K562 (cell line): ENCODE measurements around the gene LPIN1. TPM values are rescaled to one million over a fixed set of nuclear protein-coding genes. Genes with fewer than 3 reads are reported as not detected.
A peak's percentile ranks its signal among the peaks of the same experiment; 100 is the strongest.

Source experiments
- ATAC-seq: fragments of 200-7000 bp; cut with Tn5 transposase; 3 replicates; pipeline ENCODE4 v1.9.1; 2020; ENCODE audit warnings: moderate library complexity
- BruUV-seq: library from RNA; stranded (reverse); fragments of 400-500 nt; replicated peaks from 2 replicates; lab custom pipeline; 2021; lab: Mats Ljungman, UMichigan
- CTCF ChIA-PET: fragments of 300-600 bp; formaldehyde crosslinking; extraction: SDS; loops from one replicate; lab custom pipeline; 2021; ENCODE audit warnings: low intra/inter-chr PET ratio; lab: Yijun Ruan, JAX
- POLR2A ChIA-PET: fragments of 300-600, 350-650 bp; sonication (Branson Sonifier 250); formaldehyde crosslinking; extraction: SDS; loops from one replicate; lab custom pipeline; 2021; ENCODE audit warnings: antibody characterized with exemption, inconsistent platforms; lab: Yijun Ruan, JAX
- DNase-seq, 4 experiments: peaks; one replicate each; pipeline versions ENCODE4 v3.0.0 to v3.0.0-alpha.2; 2011 to 2018; ENCODE audit warnings: low spot score in 3 of 4, mixed read lengths in 3 of 4; ENCODE audit errors: extremely low read depth in 1 of 4
- FAIRE-seq: peaks from 2 replicates; lab custom pipeline; 2011; peaks lifted over from hg19 to GRCh38; lab: Jason Lieb, UNC
- H2AFZ ChIP-seq: 2 replicates; pipeline ENCODE4 v1.6.0; 2011; ENCODE audit warnings: low read depth, low read length, control low read depth, inconsistent platforms
- H3K27ac ChIP-seq: fragments of 200-600 bp; 3 replicates; pipeline ENCODE4 v1.8.0; 2011; ENCODE audit warnings: low read depth, mild to moderate bottlenecking, control low read depth, inconsistent platforms, low read length, moderate library complexity, mixed read lengths; ENCODE audit errors: extremely low read depth
- H3K27me3 ChIP-seq, 2 experiments: fragments of 300-600 bp in 1 of 2; 2 replicates in 1 of 2; 3 replicates in 1 of 2; pipeline versions ENCODE4 v1.6.0 to v1.8.0; 2011; ENCODE audit warnings: inconsistent platforms in 2 of 2, low read length in 2 of 2, mild to moderate bottlenecking in 1 of 2, mixed read lengths in 1 of 2, moderate library complexity in 1 of 2; ENCODE audit not compliant: control insufficient read depth in 2 of 2, insufficient read depth in 2 of 2
- H3K36me3 ChIP-seq: fragments of 300-600 bp; 3 replicates; pipeline ENCODE4 v1.8.0; 2011; ENCODE audit warnings: mild to moderate bottlenecking, low read length, inconsistent platforms; ENCODE audit not compliant: control insufficient read depth, insufficient read depth
- H3K4me1 ChIP-seq, 2 experiments: fragments of 200-600 bp in 1 of 2; replicated peaks in 1 of 2; 2 replicates in 1 of 2; 3 replicates in 1 of 2; pipeline versions ENCODE4 v1.5.1 to v1.8.0; 2011; ENCODE audit warnings: inconsistent platforms in 2 of 2, low read length in 2 of 2, mild to moderate bottlenecking in 1 of 2, mixed read lengths in 1 of 2, moderate library complexity in 1 of 2; ENCODE audit not compliant: control insufficient read depth in 2 of 2, insufficient read depth in 2 of 2
- H3K4me2 ChIP-seq: 2 replicates; pipeline ENCODE4 v1.6.1; 2011; ENCODE audit warnings: low read length, control low read depth, inconsistent platforms, mixed read lengths; ENCODE audit not compliant: insufficient read depth
- H3K4me3 ChIP-seq: fragments of 200-600 bp; sonication (generic), shearing (Covaris generic); 2 replicates; pipeline ENCODE4 v1.5.1; 2016; ENCODE audit warnings: control low read depth, inconsistent platforms
- H3K79me2 ChIP-seq: fragments of 200-600 bp; 3 replicates; pipeline ENCODE4 v1.8.0; 2011; ENCODE audit warnings: low read length, inconsistent platforms; ENCODE audit not compliant: control insufficient read depth, insufficient read depth
- H3K9ac ChIP-seq, 2 experiments: 2 replicates each; pipeline versions ENCODE4 v1.6.0 to v1.6.1; 2011; ENCODE audit warnings: low read depth in 2 of 2, low read length in 2 of 2, control low read depth in 1 of 2, inconsistent platforms in 1 of 2, mild to moderate bottlenecking in 1 of 2, mixed read lengths in 1 of 2; ENCODE audit not compliant: insufficient read depth in 1 of 2
- H3K9me1 ChIP-seq: one replicate; pipeline ENCODE4 v1.6.0; 2011; ENCODE audit warnings: inconsistent platforms, mild to moderate bottlenecking, low read length, moderate library complexity; ENCODE audit not compliant: control insufficient read depth, insufficient read depth
- H3K9me3 ChIP-seq: replicated peaks from 2 replicates; pipeline ENCODE4 v1.5.1; 2011; ENCODE audit warnings: low read depth, low read length, inconsistent platforms; ENCODE audit not compliant: control insufficient read depth, insufficient read depth
- H4K20me1 ChIP-seq: replicated peaks from 2 replicates; pipeline ENCODE4 v1.6.1; 2011; ENCODE audit warnings: low read length, inconsistent platforms, mixed read lengths; ENCODE audit not compliant: control insufficient read depth, insufficient read depth
- SMAD2 ChIP-seq: fragments of 150-350 bp; IDR thresholded peaks from 2 replicates; pipeline ENCODE4 v1.6.1; 2014; ENCODE audit warnings: low read depth, mild to moderate bottlenecking, low read length
- ZBTB17 ChIP-seq: fragments of 450-650 bp; formaldehyde crosslinking; IDR thresholded peaks from 2 replicates; pipeline ENCODE4 v1.4.0; 2020; ENCODE audit warnings: mild to moderate bottlenecking
- WGBS: fragments of 100-300 bp; shearing (Covaris generic); methylation state at CpG from one replicate; pipeline ENCODE4 v1.1.6; 2016; ENCODE audit warnings: low coverage, mixed read lengths; ENCODE audit not compliant: insufficient coverage; ENCODE audit errors: missing lambda C conversion rate; 5-methylcytosine and 5-hydroxymethylcytosine counted together
- in situ Hi-C: fragments of 300-500 bp; cut with MboI; formaldehyde crosslinking; loops from 4 replicates; pipeline ENCODE4 v1.15.0; 2018; ENCODE audit warnings: inconsistent platforms, mixed read lengths
- intact Hi-C: fragments of 100-400 bp; cut with micrococcal nuclease; formaldehyde crosslinking; loops from 2 replicates; pipeline ENCODE4 v1.14.2; 2022
- polyA plus RNA-seq, 8 experiments: library from polyadenylated mRNA; depleted of rRNA in 4 of 8; stranded (reverse) in 5 of 8; unstranded in 3 of 8; fragments of >200 nt; fragmentation: Nextera tagmentation in 2 of 8; fragmentation: Illumina TruSeq in 1 of 8; extraction: Ambion mirVana in 2 of 8; extraction: Trizol in 1 of 8; gene quantifications; 2 replicates each; pipeline versions ENCODE4 v1.2.1 to v1.2.3, GENCODE V29; 2011 to 2014; ENCODE audit warnings: inconsistent platforms in 1 of 8, missing spikeins in 1 of 8
- total RNA-seq, 7 experiments: library from RNA; depleted of rRNA in 6 of 7; stranded (reverse); fragments of >200 nt in 6 of 7; fragmentation: Illumina TruSeq in 2 of 7; extraction: Trizol in 2 of 7; gene quantifications; 2 replicates each; pipeline versions ENCODE4 v1.2.1 to v1.2.3, GENCODE V29; 2011 to 2021; ENCODE audit warnings: low replicate concordance in 1 of 7
- TF ChIP-seq, protein P1 (sequence below): sonication (generic); formaldehyde crosslinking; IDR thresholded peaks from 2 replicates; pipeline ENCODE4 v1.8.1; 2023; ENCODE audit warnings: mild to moderate bottlenecking, missing genetic modification reagents

Gene LPIN1
- total and polyA plus RNA-seq, 9 of the 15 experiments (the other 6 are each of a cell fraction or from before 2014, with no cell fraction given) = 9.2 to 84.0 (median 27.8) TPM

DNA sequence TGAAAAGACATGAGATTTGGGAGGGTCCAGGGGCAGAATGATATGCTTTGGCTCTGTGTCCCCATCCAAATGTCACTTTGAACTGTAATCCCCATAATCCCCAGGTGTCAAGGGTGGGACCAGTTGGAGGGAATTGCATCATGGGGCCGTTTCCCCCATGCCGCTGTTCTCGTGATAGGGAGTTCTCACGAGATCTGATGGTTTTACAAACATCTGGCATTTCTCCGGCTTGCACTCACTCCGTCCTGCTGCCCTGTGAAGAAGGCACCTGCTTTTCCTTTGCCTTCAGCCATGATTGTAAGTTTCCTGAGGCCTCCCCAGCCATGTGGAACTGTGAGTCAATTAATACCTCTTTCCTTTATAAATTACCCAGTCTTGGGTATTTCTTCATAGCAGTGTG, 51.4 kb downstream of the LPIN1 start:
- no TSS peak for BruUV-seq
- no peak overlapping the region for H3K9ac ChIP-seq
- H3K4me3 ChIP-seq = no peak overlapping the region
- FAIRE-seq (no peak), DNase-seq (no peak), ATAC-seq (no peak)
- no peak for TF ChIP-seq ZBTB17 (CRISPR knock-in tag)
- H3K9me1 ChIP-seq = no peaks in the 10 kb centered on the region
- H3K36me3 ChIP-seq = peaks cover 94% of the 10 kb centered on the region
- H3K27ac ChIP-seq = no peak overlapping the region
- H3K79me2 ChIP-seq = no peaks in the 10 kb centered on the region
- no peaks in the 10 kb centered on the region for H3K27me3 ChIP-seq
- intact Hi-C loops (no loop called here), in situ Hi-C loops (loop anchor here (25.0 kb wide), 1 partner anchor 311 kb away; no protein-coding TSS in a partner anchor)
- no peaks in the 10 kb centered on the region for H3K4me1 ChIP-seq
- H4K20me1 ChIP-seq = no peaks in the 10 kb centered on the region
- CTCF ChIA-PET = no interaction called here
- H2AFZ ChIP-seq = no peak overlapping the region
- WGBS = 80% methylated on average over 5 of the region's 6 CpGs
- POLR2A ChIA-PET = no interaction called here
- H3K4me2 ChIP-seq = no peak overlapping the region
- no peaks in the 10 kb centered on the region for H3K9me3 ChIP-seq

DNA sequence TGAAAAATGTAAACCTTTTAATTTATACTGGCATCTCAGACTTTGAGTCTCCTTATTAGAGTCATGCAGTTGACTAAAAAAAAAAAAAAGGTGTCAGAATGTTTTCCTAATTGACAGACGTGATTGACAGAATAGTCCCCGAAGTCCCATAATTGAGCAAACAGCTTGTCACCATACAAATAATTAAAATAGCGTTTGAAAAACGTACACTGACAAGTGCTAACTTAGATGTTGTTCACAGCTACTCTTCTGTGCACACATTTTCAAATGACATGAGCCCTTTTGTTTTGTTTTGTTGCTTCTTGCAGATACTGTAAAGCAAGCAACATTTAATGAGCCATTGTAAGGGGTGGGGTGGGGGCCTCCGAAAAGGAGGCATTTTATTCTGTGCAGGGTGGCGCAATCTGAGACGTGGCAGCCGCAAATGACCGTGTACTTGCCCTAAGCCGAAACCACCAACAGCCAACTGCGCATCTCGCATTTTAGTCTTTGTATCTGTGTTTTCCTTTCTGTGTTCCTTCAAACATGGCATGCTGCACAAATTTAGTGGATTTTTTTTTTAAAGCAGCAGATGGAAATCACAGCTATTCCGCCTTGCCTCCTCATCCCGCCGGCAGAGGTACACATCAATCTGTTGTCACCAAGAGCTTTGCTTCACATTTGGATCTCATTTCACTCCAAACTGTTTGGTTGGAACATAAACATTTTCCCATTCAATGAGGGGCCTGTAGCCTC, 52.4 kb downstream of the LPIN1 start:
- CTCF ChIA-PET = no interaction called here

More for the DNA sequence above, 52.4 kb downstream of the LPIN1 start:
- intact Hi-C loops = no loop called here
- ATAC-seq (no peak), FAIRE-seq (no peak), DNase-seq (no peak)
- no peaks in the 10 kb centered on the region for H3K9me1 ChIP-seq
- H3K4me3 ChIP-seq = no peak overlapping the region
- POLR2A ChIA-PET = no interaction called here
- 89% methylated on average over 15 of the region's 15 CpGs for WGBS
- H3K9me3 ChIP-seq = no peaks in the 10 kb centered on the region
- H3K36me3 ChIP-seq = peaks cover 94% of the 10 kb centered on the region
- no TSS peak for BruUV-seq
- H3K4me1 ChIP-seq = no peaks in the 10 kb centered on the region
- no peak overlapping the region for H3K4me2 ChIP-seq
- no peak overlapping the region for H3K9ac ChIP-seq
- no peak overlapping the region for H2AFZ ChIP-seq
- in situ Hi-C loops = loop anchor here (25.0 kb wide), 1 partner anchor 312 kb away; no protein-coding TSS in a partner anchor
- no peak overlapping the region for H3K27ac ChIP-seq
- H4K20me1 ChIP-seq = no peaks in the 10 kb centered on the region
- no peak for TF ChIP-seq SMAD2
- TF ChIP-seq, protein P1, sequence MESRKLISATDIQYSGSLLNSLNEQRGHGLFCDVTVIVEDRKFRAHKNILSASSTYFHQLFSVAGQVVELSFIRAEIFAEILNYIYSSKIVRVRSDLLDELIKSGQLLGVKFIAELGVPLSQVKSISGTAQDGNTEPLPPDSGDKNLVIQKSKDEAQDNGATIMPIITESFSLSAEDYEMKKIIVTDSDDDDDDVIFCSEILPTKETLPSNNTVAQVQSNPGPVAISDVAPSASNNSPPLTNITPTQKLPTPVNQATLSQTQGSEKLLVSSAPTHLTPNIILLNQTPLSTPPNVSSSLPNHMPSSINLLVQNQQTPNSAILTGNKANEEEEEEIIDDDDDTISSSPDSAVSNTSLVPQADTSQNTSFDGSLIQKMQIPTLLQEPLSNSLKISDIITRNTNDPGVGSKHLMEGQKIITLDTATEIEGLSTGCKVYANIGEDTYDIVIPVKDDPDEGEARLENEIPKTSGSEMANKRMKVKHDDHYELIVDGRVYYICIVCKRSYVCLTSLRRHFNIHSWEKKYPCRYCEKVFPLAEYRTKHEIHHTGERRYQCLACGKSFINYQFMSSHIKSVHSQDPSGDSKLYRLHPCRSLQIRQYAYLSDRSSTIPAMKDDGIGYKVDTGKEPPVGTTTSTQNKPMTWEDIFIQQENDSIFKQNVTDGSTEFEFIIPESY (CRISPR knock-in tag) = peak; percentile 69; the same call in 1 of the 2 replicates
- no peaks in the 10 kb centered on the region for H3K27me3 ChIP-seq
- no peaks in the 10 kb centered on the region for H3K79me2 ChIP-seq
